ENCODE data around the gene BMPR1A.

Gene BMPR1A

DNA sequence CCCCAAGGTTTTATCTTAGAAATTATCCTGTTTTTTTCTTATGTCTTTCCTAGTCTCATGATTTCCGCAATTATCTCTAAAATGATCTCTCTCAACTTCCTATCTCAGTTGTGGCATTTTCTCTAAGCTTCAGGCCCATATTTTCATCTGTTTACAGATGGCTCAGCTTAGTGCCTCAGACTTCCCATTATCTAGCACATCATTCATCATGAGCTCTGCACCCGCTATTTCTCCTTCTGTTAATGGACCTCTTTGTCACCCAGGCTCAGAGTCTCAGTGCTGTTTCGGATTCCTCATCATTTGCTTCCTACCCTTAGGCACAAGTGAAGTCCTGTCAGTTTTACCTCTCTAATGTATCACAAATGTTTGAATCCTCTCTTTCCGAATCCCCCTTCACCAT, 84.1 kb downstream of the BMPR1A start:
- TF ChIP-seq, protein P1, sequence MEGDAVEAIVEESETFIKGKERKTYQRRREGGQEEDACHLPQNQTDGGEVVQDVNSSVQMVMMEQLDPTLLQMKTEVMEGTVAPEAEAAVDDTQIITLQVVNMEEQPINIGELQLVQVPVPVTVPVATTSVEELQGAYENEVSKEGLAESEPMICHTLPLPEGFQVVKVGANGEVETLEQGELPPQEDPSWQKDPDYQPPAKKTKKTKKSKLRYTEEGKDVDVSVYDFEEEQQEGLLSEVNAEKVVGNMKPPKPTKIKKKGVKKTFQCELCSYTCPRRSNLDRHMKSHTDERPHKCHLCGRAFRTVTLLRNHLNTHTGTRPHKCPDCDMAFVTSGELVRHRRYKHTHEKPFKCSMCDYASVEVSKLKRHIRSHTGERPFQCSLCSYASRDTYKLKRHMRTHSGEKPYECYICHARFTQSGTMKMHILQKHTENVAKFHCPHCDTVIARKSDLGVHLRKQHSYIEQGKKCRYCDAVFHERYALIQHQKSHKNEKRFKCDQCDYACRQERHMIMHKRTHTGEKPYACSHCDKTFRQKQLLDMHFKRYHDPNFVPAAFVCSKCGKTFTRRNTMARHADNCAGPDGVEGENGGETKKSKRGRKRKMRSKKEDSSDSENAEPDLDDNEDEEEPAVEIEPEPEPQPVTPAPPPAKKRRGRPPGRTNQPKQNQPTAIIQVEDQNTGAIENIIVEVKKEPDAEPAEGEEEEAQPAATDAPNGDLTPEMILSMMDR (IDR thresholded peaks at IDR 0.05), result no peak

DNA sequence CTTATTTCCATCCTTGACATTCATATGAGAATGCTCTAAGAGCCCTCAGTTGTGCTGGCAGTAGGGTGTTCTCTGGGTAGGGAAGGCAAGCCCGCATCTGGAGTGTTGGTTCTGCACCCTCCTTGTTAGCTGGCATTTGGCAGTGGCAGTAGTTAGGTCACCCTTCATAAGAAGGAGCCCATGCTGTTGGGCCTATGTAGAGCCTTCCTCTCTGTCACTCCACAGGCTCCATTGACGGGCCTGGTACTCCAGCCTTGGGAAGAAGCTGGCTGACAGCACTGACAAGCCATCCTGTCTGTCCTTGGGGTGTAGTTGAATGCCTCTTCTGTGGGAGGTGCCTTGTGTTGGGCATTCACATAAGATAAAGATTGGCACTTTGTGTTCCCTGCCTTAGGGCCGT, 89.7 kb downstream of the BMPR1A start:
- TF ChIP-seq, protein P1 (IDR thresholded peaks at IDR 0.05), result no peak

DNA sequence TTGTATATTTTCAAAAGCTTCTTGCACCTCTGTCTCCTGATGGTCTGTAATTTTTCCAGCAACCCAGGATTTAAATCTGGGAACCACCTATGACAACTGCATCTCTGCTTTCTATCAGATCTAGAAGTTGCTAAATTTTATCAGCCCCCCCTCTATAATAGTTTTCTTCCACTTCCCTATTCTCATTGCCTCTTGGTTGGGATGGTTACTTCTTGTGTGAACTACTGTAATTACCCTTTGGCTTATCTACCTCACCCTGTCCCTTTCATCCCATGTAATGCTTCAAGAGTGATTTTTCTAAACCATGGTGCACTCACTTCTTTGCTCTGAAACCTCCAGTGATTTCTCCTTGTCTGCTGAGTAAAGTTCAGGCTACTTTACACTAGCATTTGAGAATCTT, 92.3 kb downstream of the BMPR1A start:
- TF ChIP-seq, protein P1 (IDR thresholded peaks at IDR 0.05), result no peak

DNA sequence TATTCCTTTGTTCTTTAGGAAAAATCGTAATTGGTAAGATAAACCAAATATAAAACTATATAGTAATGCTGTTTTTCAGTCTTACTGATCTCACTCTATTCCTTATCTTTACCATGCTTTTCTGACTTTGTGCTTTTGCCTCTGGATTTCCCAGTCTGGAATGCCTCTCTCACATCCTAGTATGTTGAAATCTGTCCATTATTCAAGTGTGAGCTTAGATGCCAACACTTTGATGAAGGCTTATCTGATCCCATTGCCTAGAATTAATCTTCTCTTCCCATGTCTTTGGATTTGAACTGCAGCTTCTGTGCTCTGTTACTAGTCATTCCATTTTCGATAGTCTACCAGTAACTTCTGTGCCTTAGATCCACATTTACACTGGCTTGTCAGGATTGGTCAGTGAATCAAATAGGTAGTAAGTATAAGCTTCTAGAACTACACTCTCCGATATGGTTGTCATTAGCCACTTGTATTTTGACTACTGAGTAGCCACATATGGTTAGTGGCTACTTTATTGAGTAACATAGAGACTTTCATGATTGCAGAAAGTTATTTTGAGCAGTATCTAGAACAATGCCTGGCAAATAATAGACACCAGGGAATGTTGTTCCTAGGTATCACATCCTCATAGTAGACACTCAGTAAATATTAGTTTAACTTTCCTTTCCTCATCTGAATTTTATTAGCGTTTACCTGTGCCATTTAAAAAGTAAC, 92.9 kb downstream of the BMPR1A start:
- TF ChIP-seq, protein P1 (IDR thresholded peaks at IDR 0.05), result no peak

DNA sequence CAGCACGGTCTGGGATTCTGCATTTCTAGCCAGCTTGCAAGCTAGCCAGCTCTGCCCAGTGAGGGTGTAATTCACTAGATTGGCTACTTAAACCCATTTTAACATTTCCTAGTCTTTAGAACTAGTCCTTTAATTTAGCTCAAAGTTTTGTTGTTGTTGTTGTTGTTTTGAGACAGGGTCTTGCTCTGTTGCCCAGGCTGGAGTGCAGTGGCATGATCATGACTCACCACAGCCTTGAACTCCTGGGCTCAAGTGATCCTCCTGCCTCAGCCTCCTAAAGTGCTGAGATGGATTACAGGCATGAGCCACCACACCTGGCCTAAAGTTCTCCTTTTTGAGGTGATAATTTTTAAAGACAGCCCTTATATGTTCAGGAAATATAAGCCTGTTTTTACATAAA, 94.1 kb downstream of the BMPR1A start:
- TF ChIP-seq, protein P1 (IDR thresholded peaks at IDR 0.05), result no peak

DNA sequence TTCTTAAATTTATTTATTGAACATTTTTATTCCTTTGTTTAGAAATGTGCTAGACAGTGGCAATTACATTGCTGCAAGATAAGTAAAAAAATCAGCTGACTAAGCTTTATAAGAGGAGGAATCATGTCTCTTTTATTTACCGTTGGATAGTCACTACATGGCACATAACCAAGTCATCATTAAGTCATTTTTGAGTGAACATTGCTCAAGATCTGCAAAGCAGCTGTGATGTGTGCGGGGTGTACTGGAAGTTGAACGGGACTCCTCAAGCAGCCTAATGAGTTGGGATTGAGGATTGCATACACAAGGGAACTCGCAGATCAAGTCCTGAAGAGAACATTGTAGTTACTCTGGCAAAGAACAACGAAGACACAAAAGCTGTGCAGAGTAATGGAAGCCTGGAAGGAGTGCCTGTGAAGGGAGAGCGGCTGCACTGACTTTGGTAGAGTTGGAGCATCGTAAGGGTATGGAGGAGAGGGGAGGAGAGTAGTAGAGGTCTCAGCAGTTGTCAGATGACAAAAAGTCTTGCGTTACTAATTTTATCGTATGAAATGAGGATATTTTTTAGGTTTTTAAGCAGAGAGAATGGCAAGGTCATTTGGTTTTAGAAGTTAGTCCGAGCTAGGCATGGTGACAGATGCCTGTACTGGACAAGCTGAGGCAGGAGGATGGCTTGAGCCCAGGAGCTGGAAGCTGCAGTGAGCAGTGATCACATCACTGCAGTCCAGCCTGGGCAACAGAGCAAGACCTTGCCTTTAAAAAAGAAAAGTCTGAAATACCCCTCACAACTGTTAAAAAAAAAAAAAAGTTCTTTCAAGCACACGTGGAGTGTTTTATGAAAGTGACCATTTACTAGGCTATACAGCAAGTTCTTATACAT, 95.1 kb downstream of the BMPR1A start:
- TF ChIP-seq, protein P1 (IDR thresholded peaks at IDR 0.05), result no peak

DNA sequence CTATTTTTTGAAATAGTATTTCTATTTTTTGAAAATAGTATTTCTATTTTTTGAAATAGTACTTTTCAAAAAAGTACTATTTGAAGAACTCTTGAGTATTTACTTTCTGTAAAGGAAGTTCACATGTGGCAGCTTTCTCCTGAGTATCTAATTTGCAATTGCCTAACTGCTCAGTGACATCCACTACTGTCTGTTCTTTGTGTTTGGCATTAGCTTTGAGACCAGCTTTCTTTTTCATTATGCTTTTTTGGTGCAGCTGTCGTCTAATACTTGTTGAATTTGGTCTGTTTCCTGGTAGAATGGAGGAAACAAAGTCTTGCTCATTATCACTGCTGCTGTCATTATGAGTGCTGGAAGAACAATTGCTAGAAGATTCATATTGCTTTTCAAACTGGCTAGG, 99.1 kb downstream of the BMPR1A start:
- TF ChIP-seq, protein P1 (IDR thresholded peaks at IDR 0.05), result no peak
